OCI-LY1 (cell line): Measurements from ENCODE around the gene C10orf120.

ENCODE experiments used
- H2AFZ ChIP-seq: fragments of 200-600 bp; sonication (generic), shearing (Covaris generic); 2 replicates; pipeline ENCODE4 v1.6.0; 2014; ENCODE audit warnings: antibody characterized with exemption, mild to moderate bottlenecking, low read length
- H3F3A ChIP-seq: fragments of 200-600 bp; sonication (generic), shearing (Covaris generic); 2 replicates; pipeline ENCODE4 v1.6.0; 2014; ENCODE audit warnings: mild to moderate bottlenecking, antibody characterized with exemption, low read length, moderate library complexity; ENCODE audit not compliant: insufficient read depth
- H3K27ac ChIP-seq: fragments of 200-600 bp; sonication (generic); 2 replicates; pipeline ENCODE4 v1.5.1; 2014; ENCODE audit warnings: low read length, mixed run types, mild to moderate bottlenecking, low read depth; ENCODE audit not compliant: poor library complexity, severe bottlenecking
- H3K27me3 ChIP-seq: fragments of 200-600 bp; sonication (generic); 2 replicates; pipeline ENCODE4 v1.6.0; 2014; ENCODE audit warnings: antibody characterized with exemption, mild to moderate bottlenecking, low read length, moderate library complexity; ENCODE audit not compliant: insufficient read depth
- H3K36me3 ChIP-seq: fragments of 200-600 bp; sonication (generic); 2 replicates; pipeline ENCODE4 v1.6.1; 2014; ENCODE audit warnings: mild to moderate bottlenecking, antibody characterized with exemption, low read length, moderate library complexity, mixed read lengths; ENCODE audit not compliant: insufficient read depth
- H3K4me1 ChIP-seq: fragments of 200-600 bp; sonication (generic); 2 replicates; pipeline ENCODE4 v1.5.1; 2014; ENCODE audit warnings: mild to moderate bottlenecking, low read length, moderate library complexity; ENCODE audit not compliant: insufficient read depth, severe bottlenecking
- H3K4me2 ChIP-seq: fragments of 200-600 bp; sonication (generic), shearing (Covaris generic); 2 replicates; pipeline ENCODE4 v1.6.1; 2014; ENCODE audit warnings: low read length
- H3K4me3 ChIP-seq: fragments of 200-600 bp; sonication (generic); 2 replicates; pipeline ENCODE4 v1.5.1; 2014; ENCODE audit warnings: low read length, low read depth, mild to moderate bottlenecking, mixed read lengths; ENCODE audit not compliant: poor library complexity, severe bottlenecking
- H3K79me2 ChIP-seq: fragments of 200-600 bp; shearing (Covaris generic); 2 replicates; pipeline ENCODE4 v1.6.1; 2016; ENCODE audit warnings: mixed run types, low read length, mixed read lengths; ENCODE audit not compliant: insufficient read depth
- H3K9ac ChIP-seq: fragments of 200-600 bp; sonication (generic), shearing (Covaris generic); 2 replicates; pipeline ENCODE4 v1.6.1; 2014; ENCODE audit warnings: mild to moderate bottlenecking, low read length, mixed read lengths
- H3K9me2 ChIP-seq: fragments of 200-600 bp; sonication (generic), shearing (Covaris generic); 2 replicates; pipeline ENCODE4 v1.6.1; 2014; ENCODE audit warnings: low read depth, mild to moderate bottlenecking, low read length, mixed read lengths
- H3K9me3 ChIP-seq: fragments of 200-600 bp; shearing (Covaris generic); 2 replicates; pipeline ENCODE4 v1.6.1; 2014; ENCODE audit warnings: low read length, mixed read lengths
- H4K20me1 ChIP-seq: fragments of 200-600 bp; sonication (generic), shearing (Covaris generic); 2 replicates; pipeline ENCODE4 v1.6.0; 2016; ENCODE audit warnings: mild to moderate bottlenecking, low read length; ENCODE audit not compliant: insufficient read depth
- EZH2 ChIP-seq: fragments of 200-600 bp; sonication (generic), shearing (Covaris generic); IDR thresholded peaks from 2 replicates; pipeline ENCODE4 v1.8.0; 2017; ENCODE audit warnings: borderline replicate concordance, mixed run types, mild to moderate bottlenecking, antibody characterized with exemption, low read length, moderate library complexity, mixed read lengths
- TF ChIP-seq, protein P1 (sequence below): fragments of 200-600 bp; sonication (generic), shearing (Covaris generic); IDR thresholded peaks from 2 replicates; pipeline ENCODE4 v1.5.1; 2017; ENCODE audit warnings: mild to moderate bottlenecking, antibody characterized with exemption, low read length, moderate library complexity, mixed read lengths

The C10orf120 gene

GRCh38 chr10:122655524-122656307, 43.9 kb downstream of the C10orf120 start:
- no peak overlapping the region for H3K4me3 ChIP-seq
- H3K79me2 ChIP-seq, result no peaks in the 10 kb centered on the region
- H3K36me3 ChIP-seq, result no peaks in the 10 kb centered on the region
- no peak overlapping the region for H3K27ac ChIP-seq
- H2AFZ ChIP-seq, result no peak overlapping the region
- H3K4me1 ChIP-seq, result no peaks in the 10 kb centered on the region
- H3F3A ChIP-seq, result no peaks in the 10 kb centered on the region
- no peaks in the 10 kb centered on the region for H3K9me2 ChIP-seq
- H3K27me3 ChIP-seq, result no peaks in the 10 kb centered on the region
- H3K4me2 ChIP-seq, result no peak overlapping the region
- TF ChIP-seq, protein P1, sequence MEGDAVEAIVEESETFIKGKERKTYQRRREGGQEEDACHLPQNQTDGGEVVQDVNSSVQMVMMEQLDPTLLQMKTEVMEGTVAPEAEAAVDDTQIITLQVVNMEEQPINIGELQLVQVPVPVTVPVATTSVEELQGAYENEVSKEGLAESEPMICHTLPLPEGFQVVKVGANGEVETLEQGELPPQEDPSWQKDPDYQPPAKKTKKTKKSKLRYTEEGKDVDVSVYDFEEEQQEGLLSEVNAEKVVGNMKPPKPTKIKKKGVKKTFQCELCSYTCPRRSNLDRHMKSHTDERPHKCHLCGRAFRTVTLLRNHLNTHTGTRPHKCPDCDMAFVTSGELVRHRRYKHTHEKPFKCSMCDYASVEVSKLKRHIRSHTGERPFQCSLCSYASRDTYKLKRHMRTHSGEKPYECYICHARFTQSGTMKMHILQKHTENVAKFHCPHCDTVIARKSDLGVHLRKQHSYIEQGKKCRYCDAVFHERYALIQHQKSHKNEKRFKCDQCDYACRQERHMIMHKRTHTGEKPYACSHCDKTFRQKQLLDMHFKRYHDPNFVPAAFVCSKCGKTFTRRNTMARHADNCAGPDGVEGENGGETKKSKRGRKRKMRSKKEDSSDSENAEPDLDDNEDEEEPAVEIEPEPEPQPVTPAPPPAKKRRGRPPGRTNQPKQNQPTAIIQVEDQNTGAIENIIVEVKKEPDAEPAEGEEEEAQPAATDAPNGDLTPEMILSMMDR, result no peak
- no peak for TF ChIP-seq EZH2
- H3K9me3 ChIP-seq, result no peaks in the 10 kb centered on the region
- H4K20me1 ChIP-seq, result no peaks in the 10 kb centered on the region
- H3K9ac ChIP-seq, result no peak overlapping the region

DNA sequence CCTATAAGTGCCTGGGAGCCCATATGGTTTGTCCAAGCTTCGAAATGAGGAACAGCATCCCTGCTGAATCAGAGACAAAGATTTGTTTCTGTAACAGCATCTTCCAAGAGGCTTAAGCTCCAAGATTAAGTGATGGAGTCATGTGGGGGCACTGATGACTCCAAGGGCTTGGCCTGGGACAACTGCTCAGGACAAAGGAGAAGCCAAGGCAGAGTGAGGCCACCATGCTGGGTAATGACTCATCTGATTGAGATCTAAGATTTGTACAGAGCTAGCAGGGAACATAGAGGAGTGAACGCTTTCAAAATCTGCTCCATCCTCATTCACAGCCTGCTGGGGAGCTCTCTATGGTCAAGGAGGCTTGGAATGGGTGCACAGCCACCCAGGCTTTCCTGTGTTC, 49.3 kb downstream of the C10orf120 start:
- no peaks in the 10 kb centered on the region for H3K27me3 ChIP-seq
- H3K9me2 ChIP-seq, result no peaks in the 10 kb centered on the region
- no peak overlapping the region for H3K4me2 ChIP-seq
- H3K9ac ChIP-seq, result no peak overlapping the region
- TF ChIP-seq EZH2, result no peak
- TF ChIP-seq, protein P1, result no peak
- H3K4me1 ChIP-seq, result no peaks in the 10 kb centered on the region
- H2AFZ ChIP-seq, result no peak overlapping the region
- no peak overlapping the region for H3K27ac ChIP-seq
- H3F3A ChIP-seq, result no peaks in the 10 kb centered on the region
- H4K20me1 ChIP-seq, result no peaks in the 10 kb centered on the region
- no peak overlapping the region for H3K4me3 ChIP-seq
- H3K9me3 ChIP-seq, result no peaks in the 10 kb centered on the region
- H3K79me2 ChIP-seq, result no peaks in the 10 kb centered on the region
- no peaks in the 10 kb centered on the region for H3K36me3 ChIP-seq

- Histone ChIP-seq H3K79me2 (no peaks in the 10 kb centered on the region), H3K4me2 (no peak overlapping the region), H3K9me3 (no peaks in the 10 kb centered on the region), H2AFZ (no peak overlapping the region), H3K4me1 (no peaks in the 10 kb centered on the region), H3K27me3 (no peaks in the 10 kb centered on the region), H3K27ac (no peak overlapping the region), H3K9ac (no peak overlapping the region), H3F3A (no peaks in the 10 kb centered on the region), H4K20me1 (no peaks in the 10 kb centered on the region), H3K36me3 (no peaks in the 10 kb centered on the region), H3K9me2 (no peaks in the 10 kb centered on the region), H3K4me3 (no peak overlapping the region)
- TF ChIP-seq, protein P1, result no peak
- no peak for TF ChIP-seq EZH2
Measured at GRCh38 chr10:122649903-122650302, 49.7 kb downstream of the C10orf120 start.
